SKM-1 (cell line): ENCODE measurements around the gene AMZ2.
"Not testable (repeated sequence)": the region's sequence is repeated elsewhere in the genome, so short reads cannot be mapped to it uniquely, and the experiment has no call there.

Experiments used
- DNase-seq: peaks from one replicate; lab custom pipeline; 2025; ENCODE audit not compliant: unreplicated experiment; lab: John Stamatoyannopoulos, UW

Gene AMZ2

GRCh38 chr17:68247445-68248198 lies at the start of gene AMZ2:
TSS of gene AMZ2 (plus strand) at chr17:68248043. CDS start at chr17:68250188, 2,145 bp downstream.
- peak; percentile 70 for DNase-seq

GRCh38 chr17:68198931-68199836 lies 48.7 kb upstream of the AMZ2 start:
- DNase-seq: no peak

GRCh38 chr17:68199837-68200688 lies 47.8 kb upstream of the AMZ2 start:
- no peak for DNase-seq

- no peak for DNase-seq
Measured at GRCh38 chr17:68200689-68201417, 47.0 kb upstream of the AMZ2 start.

- DNase-seq: not testable (repeated sequence)
Measured at GRCh38 chr17:68201418-68201771, 46.4 kb upstream of the AMZ2 start.

- DNase-seq: not testable (repeated sequence)
Measured at GRCh38 chr17:68202321-68202720, 45.5 kb upstream of the AMZ2 start.

- no peak for DNase-seq
Measured at GRCh38 chr17:68204736-68205135, 43.1 kb upstream of the AMZ2 start.

- peak; percentile 55 for DNase-seq
Measured at GRCh38 chr17:68205251-68205807, 42.5 kb upstream of the AMZ2 start.

GRCh38 chr17:68205808-68206720 lies 41.8 kb upstream of the AMZ2 start:
- DNase-seq: peak; percentile 5

GRCh38 chr17:68207651-68208253 lies 40.1 kb upstream of the AMZ2 start:
- no peak for DNase-seq

- not testable (repeated sequence) for DNase-seq
Measured at GRCh38 chr17:68208651-68209050, 39.2 kb upstream of the AMZ2 start.

- not testable (repeated sequence) for DNase-seq
Measured at GRCh38 chr17:68209191-68209900, 38.5 kb upstream of the AMZ2 start.

GRCh38 chr17:68210570-68211315 lies 37.1 kb upstream of the AMZ2 start:
- no peak for DNase-seq

- DNase-seq: not testable (repeated sequence)
Measured at GRCh38 chr17:68213428-68214411, 34.1 kb upstream of the AMZ2 start.

GRCh38 chr17:68215453-68215852 lies 32.4 kb upstream of the AMZ2 start:
- DNase-seq: not testable (repeated sequence)

GRCh38 chr17:68219429-68219828 lies 28.4 kb upstream of the AMZ2 start:
- not testable (repeated sequence) for DNase-seq
